ENCODE data around the gene EVPLL.
"Not testable (repeated sequence)": the region's sequence is repeated elsewhere in the genome, so short reads cannot be mapped to it uniquely, and the experiment has no call there.

The EVPLL gene

DNA sequence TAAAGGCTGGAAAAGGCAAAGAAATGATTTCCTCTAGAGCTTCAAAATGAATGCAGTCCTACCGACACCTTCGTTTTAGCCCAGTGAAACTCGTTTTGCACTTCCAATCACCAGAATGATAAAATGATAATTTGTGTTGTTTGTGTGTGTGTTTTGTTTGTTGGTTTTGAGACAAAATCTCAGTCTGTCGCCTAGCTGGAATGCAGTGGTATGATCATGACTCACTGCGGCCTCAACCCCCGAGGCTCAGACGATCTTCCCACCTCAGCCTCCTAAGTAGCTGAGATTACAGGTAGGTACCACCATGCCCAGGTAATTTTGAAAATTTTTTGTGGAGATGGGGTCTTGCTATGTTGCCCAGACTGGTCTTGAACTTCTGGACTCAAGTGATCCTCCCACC lies 3.4 kb upstream of the EVPLL start:
- Histone ChIP-seq H3K27me3 (ENCODE audit: control insufficient read depth, low read length) (peaks cover 12% of the 10 kb centered on the region), H4K20me1 (ENCODE audit: control insufficient read depth, insufficient read depth, low read depth, low read length) (no peaks in the 10 kb centered on the region), H3K4me3 (ENCODE audit: low read length) (no peak overlapping the region), H3K36me3 (ENCODE audit: control insufficient read depth, low read length) (no peaks in the 10 kb centered on the region), H3K79me2 (ENCODE audit: control insufficient read depth, low read length) (no peaks in the 10 kb centered on the region), H3K9me3 (ENCODE audit: control insufficient read depth, insufficient read depth, low read length) (no peaks in the 10 kb centered on the region), H3K9me2 (replicated peaks; ENCODE audit: control insufficient read depth, low read length) (no peaks in the 10 kb centered on the region), H3K27ac (ENCODE audit: low read depth, low read length) (no peak overlapping the region), H3F3A (ENCODE audit: control insufficient read depth, insufficient read depth) (no peaks in the 10 kb centered on the region), H3K4me2 (ENCODE audit: low read length) (no peak overlapping the region), H3K4me1 (ENCODE audit: control insufficient read depth, low read length) (no peaks in the 10 kb centered on the region)
- no peak for TF ChIP-seq EZH2phosphoT487 (IDR thresholded peaks at IDR 0.05; ENCODE audit: borderline replicate concordance, low read length)
- TF ChIP-seq CTCF (IDR thresholded peaks at IDR 0.05; ENCODE audit: low read depth, low read length, poor library complexity, severe bottlenecking) = no peak

GRCh38 chr17:18378205-18378505 lies 577 bp downstream of the EVPLL start:
- H3K4me3 ChIP-seq (ENCODE audit: low read length) = no peak overlapping the region
- H3K27ac ChIP-seq (ENCODE audit: low read depth, low read length) = no peak overlapping the region
- H3K9me3 ChIP-seq (ENCODE audit: control insufficient read depth, insufficient read depth, low read length) = no peaks in the 10 kb centered on the region
- H3K27me3 ChIP-seq (ENCODE audit: control insufficient read depth, low read length) = no peaks in the 10 kb centered on the region; the same call in 1 of the 2 replicates
- TF ChIP-seq EZH2phosphoT487 (IDR thresholded peaks at IDR 0.05; ENCODE audit: borderline replicate concordance, low read length) (no peak), CTCF (IDR thresholded peaks at IDR 0.05; ENCODE audit: low read depth, low read length, poor library complexity, severe bottlenecking) (no peak)
- H3K4me2 ChIP-seq (ENCODE audit: low read length) = no peak overlapping the region
- no peaks in the 10 kb centered on the region for H3F3A ChIP-seq (ENCODE audit: control insufficient read depth, insufficient read depth)
- H3K36me3 ChIP-seq (ENCODE audit: control insufficient read depth, low read length) = no peaks in the 10 kb centered on the region
- H3K4me1 ChIP-seq (ENCODE audit: control insufficient read depth, low read length) = no peaks in the 10 kb centered on the region
- H3K9me2 ChIP-seq (replicated peaks; ENCODE audit: control insufficient read depth, low read length) = no peaks in the 10 kb centered on the region
- H4K20me1 ChIP-seq (ENCODE audit: control insufficient read depth, insufficient read depth, low read depth, low read length) = no peaks in the 10 kb centered on the region
- no peaks in the 10 kb centered on the region for H3K79me2 ChIP-seq (ENCODE audit: control insufficient read depth, low read length)

DNA sequence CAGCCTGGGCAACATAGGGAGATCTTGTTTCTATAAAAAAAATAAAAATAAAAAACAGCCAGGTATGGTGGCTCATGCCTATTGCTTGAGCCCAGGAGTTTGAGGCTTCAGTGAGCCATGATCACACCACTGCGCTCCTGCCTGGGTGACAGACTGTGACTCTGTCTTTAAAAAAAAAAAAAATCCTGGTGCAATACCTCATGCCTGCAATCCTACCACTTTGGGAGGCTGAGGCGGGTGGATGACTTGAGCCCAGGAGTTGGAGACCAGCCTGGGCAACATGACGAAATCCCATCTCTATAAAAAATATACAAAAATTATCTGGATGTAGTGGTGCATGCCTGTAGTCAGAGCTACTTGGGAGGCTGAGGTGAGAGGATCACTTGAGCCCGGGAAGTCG lies 1.0 kb downstream of the EVPLL start:
- H3K9me3 ChIP-seq (ENCODE audit: control insufficient read depth, insufficient read depth, low read length); H3K4me3 ChIP-seq (ENCODE audit: low read length); H3K36me3 ChIP-seq (ENCODE audit: control insufficient read depth, low read length); H3F3A ChIP-seq (ENCODE audit: control insufficient read depth, insufficient read depth); H3K9me2 ChIP-seq (replicated peaks; ENCODE audit: control insufficient read depth, low read length); H3K27me3 ChIP-seq (ENCODE audit: control insufficient read depth, low read length); H3K27ac ChIP-seq (ENCODE audit: low read depth, low read length); H4K20me1 ChIP-seq (ENCODE audit: control insufficient read depth, insufficient read depth, low read depth, low read length); H3K4me2 ChIP-seq (ENCODE audit: low read length); H3K4me1 ChIP-seq (ENCODE audit: control insufficient read depth, low read length); H3K79me2 ChIP-seq (ENCODE audit: control insufficient read depth, low read length): not testable (repeated sequence)

- H3K4me3 ChIP-seq (ENCODE audit: low read length) = no peak overlapping the region
- H3K27me3 ChIP-seq (ENCODE audit: control insufficient read depth, low read length) = peaks cover 4% of the 10 kb centered on the region; the same call in 1 of the 2 replicates
- H3K79me2 ChIP-seq (ENCODE audit: control insufficient read depth, low read length) = no peaks in the 10 kb centered on the region
- H3K4me2 ChIP-seq (ENCODE audit: low read length) = no peak overlapping the region
- no peak for TF ChIP-seq EZH2phosphoT487 (IDR thresholded peaks at IDR 0.05; ENCODE audit: borderline replicate concordance, low read length)
- no peak for TF ChIP-seq CTCF (IDR thresholded peaks at IDR 0.05; ENCODE audit: low read depth, low read length, poor library complexity, severe bottlenecking)
- no peaks in the 10 kb centered on the region for H3K36me3 ChIP-seq (ENCODE audit: control insufficient read depth, low read length)
- no peaks in the 10 kb centered on the region for H3F3A ChIP-seq (ENCODE audit: control insufficient read depth, insufficient read depth)
- no peaks in the 10 kb centered on the region for H3K9me3 ChIP-seq (ENCODE audit: control insufficient read depth, insufficient read depth, low read length)
- no peaks in the 10 kb centered on the region for H4K20me1 ChIP-seq (ENCODE audit: control insufficient read depth, insufficient read depth, low read depth, low read length)
- H3K4me1 ChIP-seq (ENCODE audit: control insufficient read depth, low read length) = no peaks in the 10 kb centered on the region
- H3K9me2 ChIP-seq (replicated peaks; ENCODE audit: control insufficient read depth, low read length) = no peaks in the 10 kb centered on the region
- no peak overlapping the region for H3K27ac ChIP-seq (ENCODE audit: low read depth, low read length)
These were observed 1.9 kb downstream of the EVPLL start for GRCh38 chr17:18379246-18380146.
